Body of pancreas (tissue), 4 donors: ENCODE results near the gene UXS1. TPM values are rescaled to one million over a fixed set of nuclear protein-coding genes. Genes with fewer than 3 reads are reported as not detected.
A peak's percentile ranks its signal among the peaks of the same experiment; 100 is the strongest.

ENCODE experiments used
- ATAC-seq: fragments of 150-250 bp; one replicate; pipeline ENCODE4 v1.9.1; 2016
- DNase-seq, 4 donors: peaks; one replicate each; pipeline ENCODE4 v3.0.0-alpha.2; 2019
- H3K27ac ChIP-seq, 4 donors: fragments of 200-600 bp; sonication (generic); 1 replicate in 3 of 4; 2 replicates in 1 of 4; pipeline versions ENCODE4 v1.5.1 to v1.6.1; 2016 to 2019; ENCODE audit warnings: mild to moderate bottlenecking in 1 of 4, mixed read lengths in 1 of 4, moderate library complexity in 1 of 4
- H3K27me3 ChIP-seq, 2 donors: fragments of 200-600 bp; sonication (generic); one replicate each; pipeline ENCODE4 v1.6.0; 2016; ENCODE audit warnings: mild to moderate bottlenecking in 1 of 2
- H3K36me3 ChIP-seq, 2 donors: fragments of 200-600 bp; sonication (generic); replicated peaks in 1 of 2; 2 replicates each; pipeline ENCODE4 v1.5.1; 2016; ENCODE audit warnings: low read depth in 2 of 2; ENCODE audit not compliant: insufficient read depth in 1 of 2
- H3K4me1 ChIP-seq: fragments of 200-600 bp; sonication (generic); one replicate; pipeline ENCODE4 v1.6.0; 2016
- H3K4me3 ChIP-seq, 2 donors: fragments of 200-600 bp; sonication (generic); 1 replicate in 1 of 2; 2 replicates in 1 of 2; pipeline ENCODE4 v1.5.1; 2016 to 2019
- H3K9me3 ChIP-seq, 3 donors: fragments of 200-600 bp; sonication (generic); 1 replicate in 2 of 3; 2 replicates in 1 of 3; pipeline ENCODE4 v1.5.1; 2016
- POLR2A ChIP-seq, 3 donors: fragments of 450-650 bp; IDR thresholded peaks; one replicate each; pipeline ENCODE4 v1.6.1; 2016; ENCODE audit warnings: antibody characterized with exemption in 3 of 3, mild to moderate bottlenecking in 2 of 3
- WGBS, 2 donors: methylation state at CpG; one replicate each; pipeline ENCODE4 v1.1.5; 2017; 5-methylcytosine and 5-hydroxymethylcytosine counted together
- intact Hi-C: fragments of 100-400 bp; cut with DNase I; formaldehyde crosslinking; loops from one replicate; pipeline ENCODE4 v1.15.1; 2023
- total RNA-seq, 2 donors: library from RNA; depleted of rRNA; stranded (reverse); fragments of >200 nt; gene quantifications; one replicate each; pipeline ENCODE4 v1.1.0, GENCODE V29; 2016
- TF ChIP-seq, protein P1 (sequence below), 7 experiments: fragments of 450-650 bp in 4 of 7; fragments of 200-600 bp in 3 of 7; sonication (generic) in 3 of 7; IDR thresholded peaks; one replicate each; pipeline ENCODE4 v1.5.1; 2016 to 2019; ENCODE audit warnings: antibody characterized with exemption in 7 of 7

UXS1 gene
- total RNA-seq, 2 donors from 2014 or later, result 15.8 to 33.6 TPM

DNA sequence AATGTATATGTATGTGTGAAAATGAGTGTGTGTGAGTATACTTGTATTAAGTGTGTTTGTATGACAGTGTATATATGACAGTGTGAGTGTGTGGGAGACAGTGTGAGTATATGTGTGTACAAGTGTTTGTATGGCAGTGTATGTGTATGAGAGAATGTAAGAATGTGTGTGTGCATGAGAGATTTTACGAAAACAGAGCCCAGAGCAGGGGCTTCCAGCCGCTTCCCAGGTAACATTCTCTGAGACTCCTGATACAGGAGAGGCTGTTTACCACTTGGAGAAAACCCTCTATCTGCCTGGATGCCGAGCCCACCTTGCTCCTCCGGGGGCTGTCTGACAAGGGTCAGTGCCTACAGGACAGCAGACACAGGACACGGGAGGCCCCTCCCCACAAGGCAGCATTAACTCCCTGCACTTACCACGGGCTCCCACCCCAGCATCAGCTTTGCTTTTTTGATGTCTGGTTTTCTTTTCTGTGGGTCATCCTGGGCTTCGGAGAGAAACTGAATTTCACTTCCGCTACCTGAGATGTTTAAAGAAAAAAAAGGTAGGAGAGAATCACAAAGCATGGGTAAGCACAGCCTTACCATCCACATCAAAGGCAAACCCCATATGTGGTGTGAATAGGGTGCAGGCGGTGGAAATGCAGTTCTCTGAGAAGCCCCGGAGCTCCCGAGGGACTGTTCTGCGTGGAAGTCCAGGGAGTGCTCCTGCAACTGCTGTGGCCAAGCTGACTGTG is 97.6 kb downstream of the UXS1 start:
- intact Hi-C loops, result no loop called here
- no peaks in the 10 kb centered on the region for H3K9me3 ChIP-seq
- H3K36me3 ChIP-seq, result peaks cover 0 to 2% of the 10 kb centered on the region in 2 donors
- no peak for ATAC-seq
- WGBS, 2 donors, result 88 to 92% methylated on average over 12 of the region's 12 CpGs
- TF ChIP-seq POLR2A (IDR thresholded peaks at IDR 0.05), result no peak
- TF ChIP-seq, protein P1, sequence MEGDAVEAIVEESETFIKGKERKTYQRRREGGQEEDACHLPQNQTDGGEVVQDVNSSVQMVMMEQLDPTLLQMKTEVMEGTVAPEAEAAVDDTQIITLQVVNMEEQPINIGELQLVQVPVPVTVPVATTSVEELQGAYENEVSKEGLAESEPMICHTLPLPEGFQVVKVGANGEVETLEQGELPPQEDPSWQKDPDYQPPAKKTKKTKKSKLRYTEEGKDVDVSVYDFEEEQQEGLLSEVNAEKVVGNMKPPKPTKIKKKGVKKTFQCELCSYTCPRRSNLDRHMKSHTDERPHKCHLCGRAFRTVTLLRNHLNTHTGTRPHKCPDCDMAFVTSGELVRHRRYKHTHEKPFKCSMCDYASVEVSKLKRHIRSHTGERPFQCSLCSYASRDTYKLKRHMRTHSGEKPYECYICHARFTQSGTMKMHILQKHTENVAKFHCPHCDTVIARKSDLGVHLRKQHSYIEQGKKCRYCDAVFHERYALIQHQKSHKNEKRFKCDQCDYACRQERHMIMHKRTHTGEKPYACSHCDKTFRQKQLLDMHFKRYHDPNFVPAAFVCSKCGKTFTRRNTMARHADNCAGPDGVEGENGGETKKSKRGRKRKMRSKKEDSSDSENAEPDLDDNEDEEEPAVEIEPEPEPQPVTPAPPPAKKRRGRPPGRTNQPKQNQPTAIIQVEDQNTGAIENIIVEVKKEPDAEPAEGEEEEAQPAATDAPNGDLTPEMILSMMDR (IDR thresholded peaks at IDR 0.05), result no peak
- H3K27ac ChIP-seq, result no peak overlapping the region
- DNase-seq, result no peak
- no peaks in the 10 kb centered on the region for H3K27me3 ChIP-seq
- no peaks in the 10 kb centered on the region for H3K4me1 ChIP-seq
- H3K4me3 ChIP-seq, result no peak overlapping the region

DNA sequence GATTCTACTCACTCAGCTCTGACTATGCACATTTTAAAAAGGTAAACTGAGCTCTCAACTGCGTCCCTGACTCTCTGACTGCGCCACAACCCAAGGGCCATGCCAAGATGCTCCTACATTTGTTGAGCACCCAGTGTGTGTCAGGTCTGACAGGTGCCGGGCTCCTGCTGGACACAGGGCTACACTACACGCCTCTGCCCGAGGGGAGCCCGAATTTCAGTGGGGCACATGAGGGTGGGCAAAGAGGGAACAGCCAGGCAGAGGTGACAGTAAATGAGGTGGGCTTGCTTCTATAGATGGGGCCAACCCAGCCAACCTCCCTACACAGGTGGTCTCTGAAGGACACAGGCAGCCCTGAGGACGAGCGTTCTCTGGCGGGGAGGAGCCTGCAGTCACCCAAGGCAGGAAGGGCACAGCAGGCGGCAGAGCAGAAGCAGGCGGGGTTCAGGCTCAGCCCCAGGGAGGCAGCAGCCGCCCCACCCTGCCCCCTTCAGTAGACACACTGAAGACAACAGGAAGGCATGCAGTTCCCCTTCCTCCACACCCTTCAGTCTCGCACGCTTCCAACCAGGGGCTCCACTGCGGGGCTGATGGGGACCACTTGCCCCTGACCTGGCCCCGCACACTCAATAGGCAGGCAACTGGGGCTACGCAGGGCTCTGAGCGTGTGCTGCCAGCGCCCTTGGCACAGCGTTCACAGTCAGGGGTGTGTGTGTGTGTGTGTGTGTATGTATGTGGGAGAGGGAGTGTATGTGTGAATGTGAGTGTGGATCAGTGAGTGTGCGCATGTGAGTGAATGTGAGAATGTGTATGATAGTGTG is 98.4 kb downstream of the UXS1 start:
- no peaks in the 10 kb centered on the region for H3K9me3 ChIP-seq

DNA sequence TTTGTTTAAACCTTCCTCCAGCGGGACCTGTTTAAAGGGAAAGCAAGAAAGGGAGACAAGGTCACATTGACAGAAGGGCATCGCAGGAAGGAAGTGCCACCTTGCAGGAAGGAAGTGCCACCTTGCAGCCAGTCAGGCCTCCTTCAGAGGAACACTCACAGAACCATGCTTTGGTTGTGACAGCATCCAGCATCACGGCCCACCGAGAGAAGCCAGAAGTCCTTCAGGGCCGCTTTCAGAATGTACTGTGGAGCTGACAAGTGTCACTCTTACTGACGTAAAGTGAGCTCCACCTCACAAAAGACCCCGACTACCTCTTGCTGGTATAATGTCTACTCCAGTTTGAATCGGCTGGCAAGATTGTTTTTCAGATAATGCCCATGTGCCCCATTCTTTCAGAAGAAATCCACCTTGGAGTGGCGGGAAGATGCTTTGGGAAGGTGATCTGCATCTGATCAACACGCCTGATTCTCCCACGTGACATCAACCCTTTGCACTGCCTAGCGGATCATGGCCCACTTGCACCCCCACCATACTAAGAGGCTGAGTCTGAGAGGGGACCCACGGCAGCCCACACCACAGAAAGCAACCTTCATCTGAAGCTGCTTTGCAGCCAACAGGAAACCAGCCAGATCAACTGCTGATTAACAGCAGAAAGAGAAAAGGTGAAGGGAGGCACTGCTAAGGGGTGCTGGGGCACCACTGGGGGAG is 99.8 kb downstream of the UXS1 start:
- intact Hi-C loops, result no loop called here
- WGBS, 2 donors, result 76 to 91% methylated on average over 13 of the region's 13 CpGs
- Histone ChIP-seq H3K27ac (no peak overlapping the region), H3K36me3 (no peaks in the 10 kb centered on the region), H3K9me3 (no peaks in the 10 kb centered on the region), H3K27me3 (no peaks in the 10 kb centered on the region), H3K4me3 (no peak overlapping the region), H3K4me1 (no peaks in the 10 kb centered on the region)
- TF ChIP-seq, protein P1 (IDR thresholded peaks at IDR 0.05), result no peak
- TF ChIP-seq POLR2A (IDR thresholded peaks at IDR 0.05), result no peak
- no peak for DNase-seq
- no peak for ATAC-seq

More for the DNA sequence above, 98.4 kb downstream of the UXS1 start:
- H3K36me3 ChIP-seq, result peaks cover 0 to under 1% of the 10 kb centered on the region in 2 donors
- TF ChIP-seq, protein P1 (IDR thresholded peaks at IDR 0.05), result no peak
- no peak for TF ChIP-seq POLR2A (IDR thresholded peaks at IDR 0.05)
- H3K4me1 ChIP-seq, result no peaks in the 10 kb centered on the region
- DNase-seq (peak in 1 of 4 donors; percentile 27), ATAC-seq (no peak)
- no peak overlapping the region for H3K4me3 ChIP-seq
- 86 to 92% methylated on average over 13 to 21 of the region's 21 CpGs for WGBS, 2 donors
- H3K27me3 ChIP-seq, result no peaks in the 10 kb centered on the region
- no peak overlapping the region for H3K27ac ChIP-seq
- intact Hi-C loops, result no loop called here

DNA sequence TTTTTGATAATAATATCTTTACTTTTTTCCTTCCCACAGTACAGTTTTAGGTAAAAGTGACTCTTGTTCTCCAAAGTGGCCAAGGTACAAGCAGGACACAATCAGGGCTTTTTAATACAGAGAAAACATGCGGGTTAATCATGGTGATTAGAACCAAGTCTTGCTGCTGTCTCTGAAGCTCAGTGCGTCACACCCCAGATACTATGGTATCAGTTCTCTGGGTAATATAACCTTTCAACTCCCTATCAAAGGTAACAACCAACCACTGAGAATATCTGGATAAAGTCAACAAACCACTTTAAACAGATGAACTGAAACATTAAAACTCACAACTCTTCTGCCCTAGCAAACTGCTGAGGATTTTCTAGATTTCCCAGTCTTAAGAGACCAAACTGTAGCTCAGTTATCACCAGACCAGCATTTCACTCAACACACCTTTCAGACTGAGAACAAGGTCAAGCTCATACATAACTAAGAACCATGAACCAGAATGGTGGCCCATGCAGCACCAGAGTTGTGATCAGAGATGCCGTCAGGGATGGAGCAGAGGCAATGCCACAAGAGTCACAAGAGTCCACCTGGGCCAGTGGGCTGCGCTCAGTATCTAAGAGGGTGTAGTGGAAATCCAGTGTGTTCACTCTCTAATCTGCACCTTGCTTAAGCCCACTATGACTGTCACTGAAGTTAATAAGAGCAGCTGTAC is 103.0 kb downstream of the UXS1 start:
- no peaks in the 10 kb centered on the region for H3K36me3 ChIP-seq

More for the DNA sequence above, 103.0 kb downstream of the UXS1 start:
- Histone ChIP-seq H3K27me3 (no peaks in the 10 kb centered on the region), H3K4me1 (no peaks in the 10 kb centered on the region), H3K9me3 (no peaks in the 10 kb centered on the region), H3K4me3 (no peak overlapping the region), H3K27ac (no peak overlapping the region)
- TF ChIP-seq, protein P1 (IDR thresholded peaks at IDR 0.05), result no peak
- TF ChIP-seq POLR2A (IDR thresholded peaks at IDR 0.05), result no peak
- ATAC-seq, result no peak
- intact Hi-C loops, result no loop called here
- 98% methylated on average over 4 of the region's 4 CpGs for WGBS, 2 donors
- DNase-seq, result no peak
